Embryonic facial prominence (tissue), 1 donor: ENCODE measurements around the gene TIGD7.
"Not testable (repeated sequence)": the region's sequence is repeated elsewhere in the genome, so short reads cannot be mapped to it uniquely, and the experiment has no call there.

Experiments used
- DNase-seq: peaks from one replicate; pipeline ENCODE4 v3.0.0-alpha.2; 2016; ENCODE audit errors: extremely low spot score

The TIGD7 gene

GRCh38 chr16:3282103-3282729, 23.0 kb downstream of the TIGD7 start:
- DNase-seq, result no peak

- no peak for DNase-seq
Observed at GRCh38 chr16:3281222-3281820, 23.9 kb downstream of the TIGD7 start.

- DNase-seq, result no peak
Observed at GRCh38 chr16:3276679-3277078, 28.6 kb downstream of the TIGD7 start.

GRCh38 chr16:3274947-3275346, 30.3 kb downstream of the TIGD7 start:
- no peak for DNase-seq

GRCh38 chr16:3274490-3274889, 30.7 kb downstream of the TIGD7 start:
- no peak for DNase-seq

GRCh38 chr16:3271281-3271680, 33.9 kb downstream of the TIGD7 start:
- not testable (repeated sequence) for DNase-seq

GRCh38 chr16:3270718-3271117, 34.5 kb downstream of the TIGD7 start:
- DNase-seq, result not testable (repeated sequence)

- DNase-seq, result no peak
Observed at GRCh38 chr16:3268294-3268693, 36.9 kb downstream of the TIGD7 start.

- DNase-seq, result peak; percentile 16
Observed at GRCh38 chr16:3266873-3267537, 38.2 kb downstream of the TIGD7 start.

- DNase-seq, result peak; percentile 90
Observed at GRCh38 chr16:3264137-3265036, 40.8 kb downstream of the TIGD7 start.

- no peak for DNase-seq
Observed at GRCh38 chr16:3262517-3262916, 42.7 kb downstream of the TIGD7 start.

- DNase-seq, result no peak
Observed at GRCh38 chr16:3259836-3260235, 45.4 kb downstream of the TIGD7 start.

- DNase-seq, result no peak
Observed at GRCh38 chr16:3256866-3257465, 48.3 kb downstream of the TIGD7 start.

- DNase-seq, result no peak
Observed at GRCh38 chr16:3256146-3256865, 48.9 kb downstream of the TIGD7 start, which contains the start of gene MEFV. MEFV (minus strand) TSS chr16:3256633; CDS start chr16:3256587, 46 bp downstream.

GRCh38 chr16:3254309-3254708, 50.9 kb downstream of the TIGD7 start:
- no peak for DNase-seq

- no peak for DNase-seq
Observed at GRCh38 chr16:3252967-3253366, 52.3 kb downstream of the TIGD7 start.

GRCh38 chr16:3249451-3249850, 55.8 kb downstream of the TIGD7 start:
- no peak for DNase-seq

- DNase-seq, result no peak
Observed at GRCh38 chr16:3249020-3249419, 56.2 kb downstream of the TIGD7 start.
